Activated B cell treated with CpG ODN at 0.5 μM for 24 hours (primary cell): ENCODE data around the gene TPRN. TPM values are rescaled to one million over a fixed set of nuclear protein-coding genes. Genes with fewer than 3 reads are reported as not detected.
A peak's percentile ranks its signal among the peaks of the same experiment; 100 is the strongest.

Source experiments
- ATAC-seq: fragments of 200-7000 bp; cut with Tn5 transposase; one replicate; pipeline ENCODE4 v1.10.0; 2021; ENCODE audit warnings: low read depth, mild to moderate bottlenecking, moderate library complexity
- CTCF ChIA-PET: fragments of 350-600 bp; sonication (Branson Sonifier 250); formaldehyde crosslinking; loops from one replicate; lab custom pipeline; 2021; ENCODE audit warnings: antibody characterized with exemption; lab: Charles Lee
- POLR2A ChIA-PET: fragments of 350-600 bp; sonication (Branson Sonifier 250); formaldehyde crosslinking; loops from one replicate; lab custom pipeline; 2021; ENCODE audit warnings: antibody characterized with exemption; lab: Charles Lee
- DNase-seq: peaks from one replicate; pipeline ENCODE4 v3.0.0; 2022
- H3K27ac Mint-ChIP-seq: one replicate; pipeline ENCODE4 v1.8.0; 2020; ENCODE audit warnings: mixed read lengths
- H3K27me3 Mint-ChIP-seq: one replicate; pipeline ENCODE4 v1.8.0; 2021; ENCODE audit warnings: mixed read lengths
- H3K36me3 Mint-ChIP-seq: one replicate; pipeline ENCODE4 v1.8.0; 2021; ENCODE audit warnings: low read depth, mixed read lengths
- H3K4me1 Mint-ChIP-seq: one replicate; pipeline ENCODE4 v1.8.0; 2021; ENCODE audit warnings: mixed read lengths
- H3K4me3 Mint-ChIP-seq: one replicate; pipeline ENCODE4 v1.8.0; 2020; ENCODE audit warnings: mild to moderate bottlenecking, mixed read lengths
- H3K9me3 Mint-ChIP-seq: one replicate; pipeline ENCODE4 v1.8.0; 2020; ENCODE audit warnings: mixed read lengths
- CTCF ChIP-seq: fragments of 200-600 bp; IDR thresholded peaks from one replicate; pipeline ENCODE4 v1.8.0; 2022; ENCODE audit warnings: antibody characterized with exemption, mild to moderate bottlenecking
- intact Hi-C: fragments of 100-400 bp; cut with micrococcal nuclease; formaldehyde crosslinking; loops from one replicate; pipeline ENCODE4 v1.15.1; 2024
- total RNA-seq: library from RNA; stranded (reverse); gene quantifications from 2 replicates; pipeline ENCODE4 v1.2.3, GENCODE V29; 2022

Gene TPRN
- total RNA-seq, 1 donor from 2014 or later: 11.4 TPM

- no peak for TF ChIP-seq CTCF
- DNase-seq (no peak), ATAC-seq (peak; percentile 50)
- peak overlapping the region; percentile 59 for H3K27ac Mint-ChIP-seq
- H3K4me1 Mint-ChIP-seq: peaks cover 41% of the 10 kb centered on the region
- POLR2A ChIA-PET: interaction anchor here (0.6 to 1.5 kb wide), 5 partner anchors 12 to 234 kb away, joined by 3 to 8 read pairs (median 7); partner anchors contain the start of genes ANAPC2, MAN1B1 and SSNA1
- H3K9me3 Mint-ChIP-seq: no peaks in the 10 kb centered on the region
- H3K36me3 Mint-ChIP-seq: no peaks in the 10 kb centered on the region
- peak overlapping the region; percentile 66 for H3K4me3 Mint-ChIP-seq
- no peaks in the 10 kb centered on the region for H3K27me3 Mint-ChIP-seq
- CTCF ChIA-PET: interaction anchor here (0.6 to 1.3 kb wide), 5 partner anchors 12 to 211 kb away, joined by 3 to 7 read pairs (median 4); no protein-coding TSS in a partner anchor
- intact Hi-C loops: no loop called here
These were observed 34.4 kb upstream of the TPRN start for GRCh38 chr9:137234758-137235423.

GRCh38 chr9:137234055-137234697 lies 33.6 kb upstream of the TPRN start:
- Mint-ChIP-seq H3K9me3 (no peaks in the 10 kb centered on the region), H3K27ac (no peak overlapping the region), H3K27me3 (no peaks in the 10 kb centered on the region), H3K4me3 (no peak overlapping the region), H3K4me1 (peaks cover 37% of the 10 kb centered on the region), H3K36me3 (no peaks in the 10 kb centered on the region)
- POLR2A ChIA-PET: interaction anchor here (0.6 to 1.5 kb wide), 4 partner anchors 30 to 233 kb away, joined by 4 to 8 read pairs (median 6); partner anchors contain the start of genes ANAPC2 and SSNA1
- TF ChIP-seq CTCF: no peak
- intact Hi-C loops: no loop called here
- CTCF ChIA-PET: interaction anchor here (0.6 to 1.3 kb wide), 4 partner anchors 11 to 138 kb away, joined by 3 to 7 read pairs (median 4); no protein-coding TSS in a partner anchor
- DNase-seq: no peak
- no peak for ATAC-seq

- no peak for DNase-seq
- Mint-ChIP-seq H3K36me3 (no peaks in the 10 kb centered on the region), H3K27ac (no peak overlapping the region), H3K4me1 (peaks cover 32% of the 10 kb centered on the region), H3K27me3 (no peaks in the 10 kb centered on the region), H3K4me3 (no peak overlapping the region), H3K9me3 (no peaks in the 10 kb centered on the region)
- CTCF ChIA-PET: no interaction called here
- intact Hi-C loops: no loop called here
- no peak for TF ChIP-seq CTCF
- POLR2A ChIA-PET: interaction anchor here (0.8 kb wide), 1 partner anchor 29 kb away, joined by 5 read pairs; no protein-coding TSS in a partner anchor
- ATAC-seq: no peak
These were observed 32.8 kb upstream of the TPRN start for GRCh38 chr9:137233143-137233980.

GRCh38 chr9:137232510-137232909 lies 32.0 kb upstream of the TPRN start:
- H3K4me3 Mint-ChIP-seq: no peak overlapping the region
- no peaks in the 10 kb centered on the region for H3K9me3 Mint-ChIP-seq
- no peaks in the 10 kb centered on the region for H3K36me3 Mint-ChIP-seq
- TF ChIP-seq CTCF: no peak
- no peak for DNase-seq
- no peak for ATAC-seq
- H3K4me1 Mint-ChIP-seq: peaks cover 30% of the 10 kb centered on the region
- CTCF ChIA-PET: no interaction called here
- intact Hi-C loops: no loop called here
- H3K27me3 Mint-ChIP-seq: peaks cover 2% of the 10 kb centered on the region
- POLR2A ChIA-PET: interaction anchor here (0.6 kb wide), 1 partner anchor 112 kb away, joined by 4 read pairs; no protein-coding TSS in a partner anchor
- no peak overlapping the region for H3K27ac Mint-ChIP-seq
